ENCODE results near the gene DPP10.

- TF ChIP-seq POLR2A (IDR thresholded peaks at IDR 0.05; ENCODE audit: low read depth, low read length) (no peak), POLR2AphosphoS5 (IDR thresholded peaks at IDR 0.05; ENCODE audit: low read depth, low read length) (no peak)
These were observed 126.7 kb downstream of the DPP10 start for GRCh38 chr2:114569166-114569565.
